ENCODE data around the gene CAPN9.

CAPN9 gene

GRCh38 chr1:230807029-230807428 is 59.8 kb downstream of the CAPN9 start:
- no peak for DNase-seq (ENCODE audit: low read depth)
- H3K4me3 ChIP-seq (ENCODE audit: low read length) = no peak overlapping the region
- TF ChIP-seq CTCF (IDR thresholded peaks at IDR 0.05; ENCODE audit: insufficient read depth, low read depth, low read length, missing control alignments) = no peak

DNA sequence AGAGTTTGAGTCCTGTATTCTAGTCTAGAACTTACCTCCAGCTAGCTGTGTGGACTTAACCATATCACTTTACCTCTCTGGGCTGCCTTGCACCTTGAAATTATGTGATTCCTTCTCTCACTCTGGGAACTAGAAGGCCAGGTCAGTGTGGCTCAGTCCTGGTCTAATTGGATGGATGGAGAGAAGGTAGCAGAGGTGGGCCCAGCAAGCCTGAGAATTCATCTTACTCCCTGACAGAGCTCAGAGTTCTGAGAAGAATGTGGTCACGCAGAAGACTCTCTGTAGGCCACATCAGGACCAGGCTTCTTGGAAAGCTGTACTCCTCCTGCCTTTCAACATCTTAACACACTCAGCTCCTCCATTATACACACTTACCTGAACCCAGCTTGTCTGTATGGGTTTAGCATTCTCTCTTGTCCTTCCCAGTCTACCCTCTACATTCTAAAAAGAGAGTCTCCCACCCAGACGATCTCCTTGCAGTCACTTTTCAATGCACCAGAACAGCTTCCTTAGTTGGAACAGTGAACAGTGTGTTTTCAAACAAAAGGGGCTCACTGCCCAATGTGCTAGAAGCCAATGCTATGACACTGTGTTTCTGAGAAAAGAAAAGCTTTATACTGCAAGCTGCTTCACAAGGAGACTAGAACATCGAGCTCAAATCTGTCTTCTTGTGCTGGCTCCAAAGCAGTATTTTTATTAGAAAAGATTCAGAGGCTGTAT is 60.5 kb downstream of the CAPN9 start:
- no peak for TF ChIP-seq CTCF (IDR thresholded peaks at IDR 0.05; ENCODE audit: insufficient read depth, low read depth, low read length, missing control alignments)
- H3K4me3 ChIP-seq (ENCODE audit: low read length) = no peak overlapping the region
- no peak for DNase-seq (ENCODE audit: low read depth)

DNA sequence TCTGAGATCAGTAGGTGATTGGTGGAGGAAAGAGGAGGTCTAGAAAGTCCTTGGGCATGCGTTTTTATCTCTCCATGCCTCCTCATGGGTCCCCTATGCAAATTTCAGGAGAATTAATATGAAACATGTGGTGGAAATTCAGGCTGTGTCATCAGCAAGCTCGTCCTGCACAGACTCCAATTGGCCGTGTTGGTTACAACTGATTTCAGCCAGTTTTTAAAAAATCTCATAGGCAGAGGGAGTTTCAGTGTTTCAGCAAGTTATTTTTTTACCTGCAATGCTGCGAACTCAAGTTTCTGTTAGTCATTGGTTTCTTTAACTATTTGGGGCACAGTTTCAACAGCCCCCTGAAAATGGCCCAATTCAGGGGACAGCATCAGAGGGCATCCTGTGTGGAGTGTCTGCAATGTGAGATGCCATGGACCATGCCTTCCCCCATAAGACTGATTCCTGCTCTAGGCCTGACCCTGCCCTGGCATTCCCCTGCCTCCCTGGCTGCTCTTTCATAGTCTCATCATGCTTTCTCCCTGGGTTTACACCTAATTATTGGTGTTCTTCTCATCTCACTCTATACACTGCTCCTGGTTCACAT is 61.2 kb downstream of the CAPN9 start:
- no peak for DNase-seq (ENCODE audit: low read depth)
- no peak for TF ChIP-seq CTCF (IDR thresholded peaks at IDR 0.05; ENCODE audit: insufficient read depth, low read depth, low read length, missing control alignments)
- H3K4me3 ChIP-seq (ENCODE audit: low read length) = no peak overlapping the region

DNA sequence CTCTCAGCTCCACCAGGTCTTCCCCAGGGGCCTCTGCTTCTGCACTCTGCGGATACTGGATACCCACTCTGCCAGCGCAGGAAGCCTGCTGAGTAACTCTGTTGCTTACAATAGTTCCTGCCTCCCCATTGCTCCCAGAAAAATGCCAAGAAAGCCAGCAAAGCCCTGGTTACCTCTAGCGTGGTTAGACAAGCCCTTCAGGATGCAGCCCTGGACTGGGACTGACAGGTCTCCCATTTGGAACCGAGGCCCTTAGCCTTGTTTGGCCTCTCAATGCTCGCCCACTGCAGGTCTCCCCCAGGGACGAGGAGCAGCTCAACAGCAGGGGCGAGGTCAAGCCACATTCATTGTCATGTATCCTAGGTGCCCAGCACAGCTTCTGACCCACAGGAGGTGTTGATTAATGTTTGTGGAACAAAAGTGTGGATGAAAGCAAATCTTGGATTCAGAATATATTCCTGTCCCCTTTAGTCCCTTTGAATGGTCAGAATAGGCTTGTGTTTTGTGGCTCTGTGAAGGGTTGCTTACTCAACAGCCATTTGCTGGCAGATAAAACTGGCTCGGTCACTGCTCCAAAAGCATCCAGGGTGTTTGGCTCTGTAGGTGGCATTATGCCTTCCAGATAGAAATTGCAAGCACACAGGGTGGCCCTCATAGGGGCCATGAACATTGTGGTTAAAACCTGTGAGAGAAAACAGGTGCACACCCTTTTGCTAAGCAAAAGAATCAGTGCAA is 62.2 kb downstream of the CAPN9 start:
- TF ChIP-seq CTCF (IDR thresholded peaks at IDR 0.05; ENCODE audit: insufficient read depth, low read depth, low read length, missing control alignments) = no peak
- no peak for DNase-seq (ENCODE audit: low read depth)
- H3K4me3 ChIP-seq (ENCODE audit: low read length) = no peak overlapping the region

DNA sequence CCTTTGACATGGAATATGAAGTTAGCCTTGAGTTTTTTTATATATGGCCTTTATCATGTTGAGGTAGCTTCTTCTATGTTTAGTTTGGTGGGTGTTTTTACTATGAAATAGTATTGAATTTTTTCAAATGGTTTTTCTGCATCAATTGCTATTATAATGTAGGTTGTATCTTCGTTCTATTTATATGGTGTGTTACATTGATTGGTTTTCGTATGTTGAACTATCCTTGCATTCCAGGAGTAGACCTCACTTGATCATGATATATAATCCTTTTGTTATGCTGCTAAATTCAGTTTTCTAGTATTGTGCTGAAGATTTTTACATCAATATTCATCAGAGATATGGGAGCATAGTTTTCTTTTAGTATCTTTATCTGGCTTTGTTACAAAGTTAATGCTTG is 65.4 kb downstream of the CAPN9 start:
- DNase-seq (ENCODE audit: low read depth) = no peak
- H3K4me3 ChIP-seq (ENCODE audit: low read length) = no peak overlapping the region
- TF ChIP-seq CTCF (IDR thresholded peaks at IDR 0.05; ENCODE audit: insufficient read depth, low read depth, low read length, missing control alignments) = no peak

- no peak for DNase-seq (ENCODE audit: low read depth)
- no peak overlapping the region for H3K4me3 ChIP-seq (ENCODE audit: low read length)
- no peak for TF ChIP-seq CTCF (IDR thresholded peaks at IDR 0.05; ENCODE audit: insufficient read depth, low read depth, low read length, missing control alignments)
Measured at GRCh38 chr1:230814949-230815692, 67.9 kb downstream of the CAPN9 start.
